Stomach (tissue), 4 donors: ENCODE results near the gene ACSL5.

Experiments used
- EP300 ChIP-seq: sonication (generic); formaldehyde crosslinking; IDR thresholded peaks from one replicate; pipeline ENCODE4 v1.6.1; 2017; ENCODE audit warnings: antibody characterized with exemption
- POLR2A ChIP-seq, 4 donors: fragments of 450-650 bp; IDR thresholded peaks; one replicate each; pipeline ENCODE4 v1.6.1; 2016; ENCODE audit warnings: antibody characterized with exemption in 4 of 4, control low read depth in 2 of 4, mild to moderate bottlenecking in 1 of 4, moderate library complexity in 1 of 4
- TF ChIP-seq, protein P1 (sequence below), 7 experiments: fragments of 450-650 bp in 4 of 7; fragments of 200-600 bp in 3 of 7; sonication (generic) in 3 of 7; IDR thresholded peaks; one replicate each; pipeline ENCODE4 v1.5.1; 2016 to 2019; ENCODE audit warnings: antibody characterized with exemption in 7 of 7, control low read depth in 2 of 7, mild to moderate bottlenecking in 1 of 7

DNA sequence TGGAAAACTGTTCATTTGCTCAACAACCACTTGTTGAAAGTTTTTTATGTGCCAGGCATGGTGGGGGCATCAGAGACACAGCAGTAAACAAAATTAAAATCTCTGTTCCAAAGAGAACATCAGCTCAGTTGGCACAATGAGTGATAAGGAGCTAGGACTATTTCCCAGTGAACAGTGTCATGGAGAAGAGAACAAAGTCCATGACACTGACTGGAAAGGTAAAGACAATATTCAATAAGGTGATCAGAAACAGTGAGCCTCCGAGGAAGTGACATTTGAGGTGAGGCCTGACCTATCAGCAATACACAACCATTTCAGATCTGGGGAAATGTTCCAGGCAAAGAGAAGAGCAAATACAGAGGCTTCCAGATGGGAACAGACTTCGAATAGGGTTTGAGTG, 14.6 kb downstream of the ACSL5 start:
- no peak for TF ChIP-seq POLR2A (IDR thresholded peaks at IDR 0.05)
- TF ChIP-seq, protein P1, sequence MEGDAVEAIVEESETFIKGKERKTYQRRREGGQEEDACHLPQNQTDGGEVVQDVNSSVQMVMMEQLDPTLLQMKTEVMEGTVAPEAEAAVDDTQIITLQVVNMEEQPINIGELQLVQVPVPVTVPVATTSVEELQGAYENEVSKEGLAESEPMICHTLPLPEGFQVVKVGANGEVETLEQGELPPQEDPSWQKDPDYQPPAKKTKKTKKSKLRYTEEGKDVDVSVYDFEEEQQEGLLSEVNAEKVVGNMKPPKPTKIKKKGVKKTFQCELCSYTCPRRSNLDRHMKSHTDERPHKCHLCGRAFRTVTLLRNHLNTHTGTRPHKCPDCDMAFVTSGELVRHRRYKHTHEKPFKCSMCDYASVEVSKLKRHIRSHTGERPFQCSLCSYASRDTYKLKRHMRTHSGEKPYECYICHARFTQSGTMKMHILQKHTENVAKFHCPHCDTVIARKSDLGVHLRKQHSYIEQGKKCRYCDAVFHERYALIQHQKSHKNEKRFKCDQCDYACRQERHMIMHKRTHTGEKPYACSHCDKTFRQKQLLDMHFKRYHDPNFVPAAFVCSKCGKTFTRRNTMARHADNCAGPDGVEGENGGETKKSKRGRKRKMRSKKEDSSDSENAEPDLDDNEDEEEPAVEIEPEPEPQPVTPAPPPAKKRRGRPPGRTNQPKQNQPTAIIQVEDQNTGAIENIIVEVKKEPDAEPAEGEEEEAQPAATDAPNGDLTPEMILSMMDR (IDR thresholded peaks at IDR 0.05): no peak
- TF ChIP-seq EP300: no peak
